ENCODE data around the gene IL6R.
"Not testable (repeated sequence)": the region's sequence is repeated elsewhere in the genome, so short reads cannot be mapped to it uniquely, and the experiment has no call there.

The IL6R gene

GRCh38 chr1:154485106-154485505 lies 80.0 kb downstream of the IL6R start:
- no peak for DNase-seq

DNA sequence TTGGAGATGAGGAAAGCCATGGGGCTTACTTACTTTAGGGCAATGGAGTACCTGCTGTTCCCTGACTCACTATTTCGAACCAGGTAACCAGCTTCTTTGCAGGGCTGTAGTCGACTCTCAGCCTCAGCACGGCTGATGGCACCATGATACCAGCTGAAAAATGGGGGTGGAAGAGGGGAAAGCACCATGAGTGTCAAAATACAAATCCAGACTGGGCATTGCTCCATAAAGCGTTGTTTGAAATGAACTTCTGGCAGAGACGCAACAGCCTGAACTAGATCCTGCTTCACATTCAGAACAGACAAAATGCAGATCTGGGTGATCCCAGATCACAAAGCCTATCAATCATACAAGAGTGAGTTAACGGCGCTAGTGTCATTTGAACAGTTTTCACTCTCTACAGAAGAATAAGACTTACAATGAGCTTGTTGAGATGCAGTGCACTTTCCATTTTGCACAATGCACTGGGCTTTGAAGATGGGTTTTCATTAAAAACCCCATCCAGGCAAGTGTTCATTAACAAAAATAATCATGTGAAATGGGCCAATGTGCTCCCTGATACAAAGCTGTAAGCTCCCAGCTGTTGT lies 80.9 kb downstream of the IL6R start:
- DNase-seq = no peak

GRCh38 chr1:154486756-154487155 lies 81.6 kb downstream of the IL6R start:
- DNase-seq = not testable (repeated sequence)

DNA sequence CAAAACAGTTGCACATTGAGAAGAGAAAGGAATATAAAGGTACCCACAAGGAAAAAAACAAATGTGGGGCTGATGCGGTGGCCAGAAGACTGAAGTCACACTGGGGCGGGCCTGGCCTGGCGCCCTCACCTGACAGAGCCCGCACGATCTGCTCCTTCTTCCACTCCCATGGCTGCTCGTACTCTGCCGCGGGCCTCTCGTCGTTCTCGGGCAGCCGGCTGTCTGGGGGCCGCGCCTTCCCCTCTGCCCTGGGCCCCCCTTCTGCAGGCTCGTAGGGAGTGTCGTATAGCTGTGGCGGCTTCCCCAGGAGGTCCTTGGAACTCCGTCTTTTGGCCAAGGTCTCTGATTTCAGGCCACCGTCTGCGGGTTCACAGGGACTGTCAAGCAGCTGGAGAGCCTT lies 83.8 kb downstream of the IL6R start:
- no peak for DNase-seq

GRCh38 chr1:154489695-154490274 lies 84.6 kb downstream of the IL6R start:
- no peak for DNase-seq

DNA sequence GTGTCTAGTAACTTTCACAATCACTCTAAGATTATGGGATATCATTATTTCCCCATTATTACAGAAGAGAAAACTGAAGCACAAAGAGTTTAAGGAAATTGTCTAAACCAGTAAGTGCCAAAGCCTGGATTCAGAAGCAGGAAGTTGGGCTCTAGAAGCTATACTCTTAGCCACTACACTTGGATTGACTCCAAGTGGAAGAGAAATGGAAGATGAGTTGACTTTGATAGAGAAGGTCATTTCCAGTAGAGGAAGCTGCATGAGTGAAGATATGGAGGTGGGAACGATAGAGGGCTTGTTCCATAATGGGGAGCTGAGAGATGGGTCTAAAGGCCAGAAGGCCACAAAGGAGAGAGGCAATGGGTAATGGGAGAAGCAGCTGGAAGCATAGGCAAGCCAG lies 85.2 kb downstream of the IL6R start:
- no peak for DNase-seq

- no peak for DNase-seq
These were observed 87.0 kb downstream of the IL6R start for GRCh38 chr1:154492115-154492514.

DNA sequence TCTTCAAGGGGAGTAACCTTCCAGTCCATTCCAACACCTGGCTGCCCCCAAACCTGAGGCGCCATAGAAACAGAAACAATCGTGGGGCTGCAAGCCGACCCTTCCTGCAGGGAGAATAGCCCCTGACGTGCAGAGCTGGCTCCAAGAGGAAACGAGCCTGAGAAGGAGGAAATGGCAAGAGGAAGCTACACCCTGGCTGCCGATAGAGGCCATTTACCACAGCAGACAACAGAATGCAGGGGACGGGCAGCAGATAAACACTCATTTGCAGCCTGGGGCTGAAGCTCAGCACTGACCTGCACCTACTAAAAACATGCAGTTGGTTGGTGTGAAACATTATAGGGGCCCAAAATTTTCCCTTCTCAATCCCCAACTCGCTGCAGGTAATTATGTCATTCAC lies 88.1 kb downstream of the IL6R start:
- DNase-seq = no peak

GRCh38 chr1:154495496-154496273 lies 90.5 kb downstream of the IL6R start:
- DNase-seq = no peak

DNA sequence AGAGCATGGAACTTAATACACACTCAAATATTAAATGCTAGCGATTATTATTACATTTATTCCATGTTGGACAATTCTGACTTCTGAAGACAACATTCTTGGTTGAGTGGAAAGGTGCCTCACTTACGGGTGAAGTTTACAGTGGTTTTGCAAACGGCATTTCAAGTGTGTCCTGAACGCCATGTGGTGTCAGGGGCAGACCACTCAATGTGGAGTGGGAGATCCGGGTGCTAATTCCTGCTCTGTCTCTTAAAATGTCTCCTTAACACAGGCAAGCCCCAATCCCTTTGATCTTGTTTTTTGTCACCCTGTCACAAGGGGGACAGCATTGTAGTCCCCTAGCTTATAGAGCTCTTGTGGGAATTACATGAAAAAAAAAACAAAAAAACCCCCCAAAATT lies 91.2 kb downstream of the IL6R start:
- DNase-seq = no peak

DNA sequence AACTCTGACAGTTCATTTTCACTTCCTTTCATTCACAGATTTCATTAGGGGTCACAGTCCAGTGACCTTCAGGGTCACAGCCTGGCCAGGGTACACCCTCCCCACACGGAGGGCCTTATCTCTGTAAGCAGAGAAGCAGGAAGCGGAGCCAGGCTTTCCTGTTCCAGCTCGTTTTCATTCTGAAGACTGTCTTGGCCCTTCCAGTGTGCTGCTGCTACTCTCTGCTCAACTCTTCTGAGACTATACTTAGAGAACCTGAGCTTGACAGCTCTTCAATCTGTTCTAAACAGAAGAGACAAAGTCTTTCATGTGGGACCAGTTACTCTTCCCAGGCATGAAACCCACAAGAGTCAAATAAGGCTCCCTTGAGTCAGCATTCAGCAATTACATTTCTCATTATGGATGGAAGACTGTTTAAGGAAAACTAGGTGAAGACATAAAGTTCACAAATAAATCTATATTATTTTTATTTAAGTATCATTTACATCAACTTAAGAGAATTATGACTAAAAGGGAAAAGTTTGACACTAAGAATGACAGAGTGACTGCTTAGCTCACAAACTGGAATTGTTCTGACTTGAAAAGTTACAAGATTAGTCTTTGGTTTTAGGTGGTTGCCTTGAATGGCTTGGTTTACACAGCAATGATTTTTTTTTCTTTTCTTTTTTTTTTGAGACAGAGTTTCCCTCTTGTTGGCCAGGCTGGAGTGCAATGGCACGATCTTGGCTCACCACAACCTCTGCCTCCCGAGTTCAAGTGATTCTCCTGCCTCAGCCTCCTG lies 92.1 kb downstream of the IL6R start:
- DNase-seq = peak; percentile 7

- DNase-seq = peak; percentile 12
These were observed 94.3 kb downstream of the IL6R start for GRCh38 chr1:154499446-154499845.

GRCh38 chr1:154500533-154500932 lies 95.4 kb downstream of the IL6R start:
- DNase-seq = no peak

DNA sequence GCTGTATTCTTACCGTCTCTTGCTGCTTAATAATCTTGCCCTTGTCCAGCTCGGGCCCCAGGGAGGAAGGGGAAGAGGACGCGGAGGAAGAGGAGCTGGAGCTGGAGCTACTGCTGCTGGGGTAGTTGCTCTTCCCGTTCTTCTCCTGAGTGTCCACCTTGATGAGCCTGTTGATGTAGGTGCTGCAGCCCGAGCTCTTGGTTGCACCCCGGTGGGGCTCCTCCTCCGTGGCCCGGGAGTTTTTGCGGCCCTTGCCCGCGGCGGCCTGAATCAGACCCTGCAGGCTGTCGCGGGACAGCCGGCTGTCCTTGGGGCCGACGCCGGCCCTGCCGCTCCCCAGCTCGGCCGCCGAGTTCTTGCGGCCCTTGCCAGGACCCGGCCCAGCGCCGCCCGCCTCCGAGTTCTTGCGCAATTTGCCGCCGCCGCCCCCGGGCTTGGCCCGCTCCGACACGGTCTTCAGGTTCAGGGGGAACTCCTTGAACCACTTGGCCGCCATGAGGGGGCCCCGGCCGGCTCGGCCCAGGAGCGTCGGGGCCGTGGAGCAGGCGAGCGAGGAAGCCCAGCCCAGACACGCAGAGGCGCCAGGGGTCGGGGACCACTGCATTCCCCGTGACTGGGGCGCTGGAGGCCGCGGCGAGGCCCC lies 96.4 kb downstream of the IL6R start:
- no peak for DNase-seq

- DNase-seq = peak; percentile 7
These were observed 97.1 kb downstream of the IL6R start, which contains the start of the genes SHE and TDRD10 for GRCh38 chr1:154502066-154502743. SHE (minus strand) TSS chr1:154502412; CDS start chr1:154502026, 386 bp downstream. TDRD10 (plus strand) TSS chr1:154502219; CDS start chr1:154506904, 4,685 bp downstream.

- peak; percentile 11 for DNase-seq
These were observed 97.6 kb downstream of the IL6R start for GRCh38 chr1:154502744-154503115.

- DNase-seq = no peak
These were observed 98.8 kb downstream of the IL6R start for GRCh38 chr1:154503898-154504297.

GRCh38 chr1:154512760-154513159 lies 107.6 kb downstream of the IL6R start:
- no peak for DNase-seq

GRCh38 chr1:154514066-154514553 lies 109.0 kb downstream of the IL6R start:
- DNase-seq = no peak

DNA sequence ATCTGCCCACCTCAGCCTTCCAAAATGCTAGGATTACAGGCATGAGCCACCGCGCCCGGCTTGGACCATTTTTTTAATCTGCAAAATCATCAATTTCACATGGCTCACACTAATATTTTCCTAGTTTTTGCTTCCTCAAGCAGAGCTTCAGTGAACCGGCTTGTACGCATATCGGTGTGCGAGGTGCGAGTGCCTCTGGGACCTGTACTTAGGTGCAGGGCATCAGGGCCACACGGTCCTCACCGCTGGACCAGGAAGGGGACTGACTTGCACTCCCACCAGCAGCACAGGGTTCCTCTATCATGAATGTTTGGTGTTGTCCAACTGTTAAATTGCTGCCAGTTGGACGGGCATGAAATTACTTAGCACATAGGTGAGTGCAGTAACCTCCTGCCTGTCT lies 112.5 kb downstream of the IL6R start:
- no peak for DNase-seq
